Activated T-cell treated with anti-CD3 and anti-CD28 coated beads, Interleukin-2, amount 50 U/mL, for 4 hours (primary cell): Measurements from ENCODE around the gene CREB3L2. TPM values are rescaled to one million over a fixed set of nuclear protein-coding genes. Genes with fewer than 3 reads are reported as not detected.

Experiments used
- ATAC-seq, 2 donors: fragments of 200-7000 bp; cut with Tn5 transposase; one replicate each; pipeline ENCODE4 v1.10.0; 2021
- DNase-seq: peaks from one replicate; pipeline ENCODE4 v3.0.0-alpha.2; 2020
- H3K27me3 Mint-ChIP-seq: one replicate; pipeline ENCODE4 v1.8.0; 2021; ENCODE audit warnings: low read depth, mixed read lengths
- H3K36me3 Mint-ChIP-seq: one replicate; pipeline ENCODE4 v1.8.0; 2022; ENCODE audit warnings: mixed read lengths; ENCODE audit not compliant: insufficient read depth
- H3K4me1 Mint-ChIP-seq: one replicate; pipeline ENCODE4 v1.8.0; 2021; ENCODE audit warnings: low read depth, mixed read lengths
- H3K4me3 Mint-ChIP-seq: one replicate; pipeline ENCODE4 v1.8.0; 2021; ENCODE audit warnings: mild to moderate bottlenecking, moderate library complexity, mixed read lengths
- H3K9me3 Mint-ChIP-seq: one replicate; pipeline ENCODE4 v1.8.0; 2021; ENCODE audit warnings: mixed read lengths
- total RNA-seq, 3 donors: library from RNA; stranded (reverse); gene quantifications; one replicate each; pipeline ENCODE4 v1.2.1, GENCODE V29; 2021

Gene CREB3L2
- total RNA-seq, 3 donors from 2014 or later = 28.1 to 34.6 (median 29.8) TPM

GRCh38 chr7:137862358-137862757 lies 139.5 kb downstream of the CREB3L2 start:
- H3K36me3 Mint-ChIP-seq = peaks cover 30% of the 10 kb centered on the region
- ATAC-seq (no peak), DNase-seq (no peak)
- peaks cover 18% of the 10 kb centered on the region for H3K9me3 Mint-ChIP-seq
- H3K27me3 Mint-ChIP-seq = no peaks in the 10 kb centered on the region
- no peak overlapping the region for H3K4me3 Mint-ChIP-seq
- no peaks in the 10 kb centered on the region for H3K4me1 Mint-ChIP-seq

GRCh38 chr7:137860542-137860941 lies 141.3 kb downstream of the CREB3L2 start:
- peaks cover 4% of the 10 kb centered on the region for H3K9me3 Mint-ChIP-seq

GRCh38 chr7:137853053-137853452 lies 148.8 kb downstream of the CREB3L2 start:
- Mint-ChIP-seq H3K9me3 (no peaks in the 10 kb centered on the region), H3K4me1 (no peaks in the 10 kb centered on the region), H3K27me3 (peaks cover 9% of the 10 kb centered on the region), H3K36me3 (peaks cover 1% of the 10 kb centered on the region), H3K4me3 (no peak overlapping the region)
- ATAC-seq (no peak), DNase-seq (no peak)

More at GRCh38 chr7:137860542-137860941, 141.3 kb downstream of the CREB3L2 start:
- H3K4me3 Mint-ChIP-seq = no peak overlapping the region
- no peaks in the 10 kb centered on the region for H3K27me3 Mint-ChIP-seq
- no peak for DNase-seq
- no peak for ATAC-seq
- no peaks in the 10 kb centered on the region for H3K4me1 Mint-ChIP-seq
- peaks cover 17% of the 10 kb centered on the region for H3K36me3 Mint-ChIP-seq

DNA sequence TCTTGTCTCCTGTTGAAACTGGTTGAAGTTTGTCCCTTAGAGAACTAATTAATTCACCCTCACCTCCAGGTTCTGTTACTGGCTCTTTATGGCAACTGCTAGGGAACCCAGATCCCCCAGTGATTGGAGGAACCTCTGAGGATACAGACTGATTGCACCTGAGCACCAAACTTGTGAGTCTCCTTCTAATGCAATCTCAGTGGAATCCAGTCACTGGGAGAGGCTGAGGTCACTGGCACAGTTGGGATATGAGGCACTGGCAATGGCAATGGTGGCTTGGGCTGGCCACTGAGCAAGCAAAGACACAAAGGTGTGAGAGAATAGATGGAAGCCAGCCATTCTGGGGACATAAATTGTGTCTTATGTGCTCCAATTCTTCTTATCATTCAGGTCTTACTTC lies 149.8 kb downstream of the CREB3L2 start:
- no peak overlapping the region for H3K4me3 Mint-ChIP-seq
- H3K4me1 Mint-ChIP-seq = peaks cover 4% of the 10 kb centered on the region
- ATAC-seq = no peak
- no peak for DNase-seq
- peaks cover 17% of the 10 kb centered on the region for H3K27me3 Mint-ChIP-seq
- H3K9me3 Mint-ChIP-seq = no peaks in the 10 kb centered on the region
- H3K36me3 Mint-ChIP-seq = peaks cover 1% of the 10 kb centered on the region

DNA sequence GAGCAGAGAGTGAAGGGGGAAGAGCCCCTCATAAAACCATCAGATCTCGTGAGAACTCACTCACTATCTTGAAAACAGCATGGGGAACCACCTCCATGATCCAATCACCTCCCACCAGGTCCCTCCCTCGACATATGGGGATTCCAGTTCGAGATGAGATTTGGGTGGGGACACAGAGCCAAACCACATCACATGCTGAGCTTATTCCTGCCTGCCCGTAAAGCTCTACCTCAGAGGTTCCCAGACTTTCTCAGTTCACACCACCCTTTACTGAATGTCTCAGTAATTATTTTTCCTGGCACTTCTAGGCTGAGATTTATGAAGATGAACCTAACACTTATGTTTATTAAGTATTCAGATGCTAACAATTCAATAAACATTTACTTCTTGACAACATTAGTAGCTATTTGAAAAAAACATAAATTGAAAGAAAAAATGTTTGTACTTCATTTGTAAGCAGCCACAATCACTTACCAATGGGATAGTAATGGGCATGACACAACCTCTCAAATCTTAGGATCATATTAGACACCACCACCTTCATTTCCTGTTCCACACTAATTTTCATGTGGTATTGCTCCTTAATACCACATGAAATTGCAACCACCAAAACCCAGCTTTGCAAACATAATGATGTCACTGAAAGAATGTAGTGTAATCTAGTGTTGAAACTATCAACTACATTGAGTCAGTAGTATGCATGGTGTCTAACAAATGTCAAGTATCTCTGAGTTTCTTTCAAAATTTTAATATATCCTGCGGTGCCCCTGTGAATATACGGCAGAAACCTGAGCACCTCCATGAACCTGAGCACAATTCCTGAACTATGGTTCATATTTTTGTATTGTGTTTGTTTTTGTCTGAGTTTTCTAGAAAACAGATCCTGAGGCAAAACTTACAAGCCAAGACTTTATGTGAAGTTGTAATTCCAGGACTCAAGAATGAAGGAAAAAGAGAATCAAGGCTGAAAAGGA lies 150.6 kb downstream of the CREB3L2 start:
- H3K27me3 Mint-ChIP-seq = peaks cover 17% of the 10 kb centered on the region
- no peak overlapping the region for H3K4me3 Mint-ChIP-seq
- H3K36me3 Mint-ChIP-seq = peaks cover under 1% of the 10 kb centered on the region
- DNase-seq (no peak), ATAC-seq (peak in 1 of 2 donors; percentile 30)
- H3K4me1 Mint-ChIP-seq = peaks cover 4% of the 10 kb centered on the region
- no peaks in the 10 kb centered on the region for H3K9me3 Mint-ChIP-seq

GRCh38 chr7:137850571-137850970 lies 151.3 kb downstream of the CREB3L2 start:
- no peak for ATAC-seq
- no peaks in the 10 kb centered on the region for H3K36me3 Mint-ChIP-seq

GRCh38 chr7:137848095-137848494 lies 153.8 kb downstream of the CREB3L2 start:
- Mint-ChIP-seq H3K4me3 (no peak overlapping the region), H3K27me3 (peaks cover 45% of the 10 kb centered on the region)

More at GRCh38 chr7:137850571-137850970, 151.3 kb downstream of the CREB3L2 start:
- H3K4me1 Mint-ChIP-seq = peaks cover 6% of the 10 kb centered on the region
- no peaks in the 10 kb centered on the region for H3K9me3 Mint-ChIP-seq
- peaks cover 22% of the 10 kb centered on the region for H3K27me3 Mint-ChIP-seq
- no peak for DNase-seq
- H3K4me3 Mint-ChIP-seq = no peak overlapping the region

GRCh38 chr7:137847568-137848050 lies 154.3 kb downstream of the CREB3L2 start:
- peaks cover 6% of the 10 kb centered on the region for H3K4me1 Mint-ChIP-seq
- H3K4me3 Mint-ChIP-seq = peak overlapping the region; percentile 8
- H3K27me3 Mint-ChIP-seq = peaks cover 49% of the 10 kb centered on the region
- DNase-seq = no peak
- H3K36me3 Mint-ChIP-seq = no peaks in the 10 kb centered on the region
- no peaks in the 10 kb centered on the region for H3K9me3 Mint-ChIP-seq
- ATAC-seq = no peak

More at GRCh38 chr7:137848095-137848494, 153.8 kb downstream of the CREB3L2 start:
- peaks cover 6% of the 10 kb centered on the region for H3K4me1 Mint-ChIP-seq
- no peak for DNase-seq
- ATAC-seq = no peak
- H3K9me3 Mint-ChIP-seq = no peaks in the 10 kb centered on the region
- no peaks in the 10 kb centered on the region for H3K36me3 Mint-ChIP-seq

- H3K36me3 Mint-ChIP-seq = no peaks in the 10 kb centered on the region
- H3K27me3 Mint-ChIP-seq = peaks cover 53% of the 10 kb centered on the region
- peak within 1 kb of the TSS; percentile 45 for H3K4me3 Mint-ChIP-seq
- ATAC-seq = peak; percentile 35 to 55
- no peak for DNase-seq
- H3K9me3 Mint-ChIP-seq = no peaks in the 10 kb centered on the region
- peaks cover 6% of the 10 kb centered on the region for H3K4me1 Mint-ChIP-seq
Measured at GRCh38 chr7:137846827-137847567, 154.9 kb downstream of the CREB3L2 start, which contains the start of gene DGKI. TSS of gene DGKI (minus strand) at chr7:137846974.

DNA sequence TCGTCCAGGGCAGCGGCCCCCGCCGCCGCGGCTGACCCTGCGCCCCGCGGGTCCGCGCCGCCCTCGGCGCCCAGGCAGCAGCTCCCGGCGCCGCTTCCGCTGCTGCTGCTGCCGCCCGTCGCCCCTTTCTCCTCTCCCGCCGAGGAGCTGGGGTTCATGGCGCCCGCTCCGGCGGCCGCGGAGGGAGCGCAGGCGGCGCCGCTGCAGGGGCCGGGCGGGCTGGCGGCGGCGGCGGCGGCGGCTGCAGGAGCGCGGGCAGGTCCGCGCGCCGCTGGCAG lies 155.4 kb downstream of the CREB3L2 start:
- Mint-ChIP-seq H3K27me3 (peaks cover 57% of the 10 kb centered on the region), H3K4me3 (no peak overlapping the region), H3K36me3 (no peaks in the 10 kb centered on the region), H3K4me1 (peaks cover 6% of the 10 kb centered on the region), H3K9me3 (no peaks in the 10 kb centered on the region)
- DNase-seq (no peak), ATAC-seq (peak in 1 of 2 donors; percentile 69)

- H3K36me3 Mint-ChIP-seq = no peaks in the 10 kb centered on the region
- H3K4me1 Mint-ChIP-seq = peaks cover 6% of the 10 kb centered on the region
- H3K4me3 Mint-ChIP-seq = no peak overlapping the region
- DNase-seq (no peak), ATAC-seq (no peak)
- H3K9me3 Mint-ChIP-seq = no peaks in the 10 kb centered on the region
- peaks cover 67% of the 10 kb centered on the region for H3K27me3 Mint-ChIP-seq
Measured at GRCh38 chr7:137844677-137845425, 157.0 kb downstream of the CREB3L2 start.

DNA sequence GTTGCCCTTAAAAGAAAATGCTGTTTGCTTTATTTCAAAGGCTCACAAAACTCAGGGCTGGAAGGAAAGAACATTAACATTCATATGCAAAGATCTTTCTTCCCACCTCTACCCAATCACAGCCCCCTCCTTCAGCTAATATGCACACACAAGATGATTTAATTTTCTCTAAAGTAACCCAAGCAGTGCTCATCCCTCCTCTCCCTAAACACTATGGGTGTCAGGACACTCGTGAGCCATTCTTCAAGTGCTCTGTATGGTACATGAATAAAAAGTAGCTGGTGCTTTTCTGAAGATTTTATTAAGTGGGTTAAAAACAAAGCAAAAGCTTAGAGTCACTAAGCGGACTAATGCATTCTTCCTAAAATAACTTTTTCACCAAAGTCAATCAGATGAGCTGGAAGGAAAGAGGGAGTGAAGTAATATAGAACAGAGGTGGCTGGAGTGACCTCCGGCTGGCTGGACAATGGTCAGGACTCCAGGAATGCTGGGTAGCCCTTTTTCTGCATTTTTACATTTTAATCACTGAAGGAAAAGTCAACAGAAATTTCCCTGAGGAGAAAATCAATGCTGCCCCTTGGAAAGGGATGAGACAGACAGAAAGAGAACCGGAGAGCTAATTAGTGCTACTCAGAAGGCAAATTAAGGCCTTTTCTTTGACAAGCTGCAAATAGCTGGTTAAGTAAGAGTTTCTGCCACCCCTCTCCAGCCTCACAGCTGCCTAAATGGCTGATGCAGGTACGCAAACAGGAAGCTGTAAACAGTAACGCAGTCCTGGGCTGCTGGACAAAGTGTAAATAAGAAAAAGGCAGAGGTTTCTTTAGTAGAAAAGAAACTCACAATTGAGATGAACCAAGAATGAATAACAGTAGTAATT lies 161.7 kb downstream of the CREB3L2 start:
- no peaks in the 10 kb centered on the region for H3K36me3 Mint-ChIP-seq
- no peak overlapping the region for H3K4me3 Mint-ChIP-seq

DNA sequence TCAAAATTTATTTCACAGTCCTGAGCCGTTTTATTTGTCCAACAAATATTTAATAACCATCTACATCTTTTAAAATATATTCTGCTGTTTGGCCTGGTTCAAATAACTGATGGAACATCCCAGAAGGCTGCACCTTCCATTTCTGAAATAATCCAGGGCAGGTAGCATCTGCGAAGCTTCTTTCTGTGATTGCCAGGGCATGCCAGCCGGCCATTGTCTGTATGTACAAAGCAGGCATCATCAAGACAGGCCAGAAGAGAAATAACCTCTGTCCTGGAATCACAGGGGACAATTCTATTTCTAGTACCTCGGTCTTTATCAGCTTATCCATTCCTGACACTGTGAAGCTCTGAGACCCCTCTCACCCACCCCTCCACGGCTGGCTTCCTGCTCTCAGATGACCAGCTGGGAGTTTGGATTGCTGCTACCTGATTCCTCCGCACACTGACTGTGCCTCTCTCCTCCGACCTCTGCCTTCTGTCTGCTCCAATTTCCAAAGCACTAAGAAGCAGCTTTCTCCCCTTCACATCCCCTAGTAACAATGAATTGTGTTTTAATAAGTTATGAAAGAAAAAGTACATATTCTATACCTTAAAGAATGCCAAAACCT lies 163.1 kb downstream of the CREB3L2 start:
- Mint-ChIP-seq H3K9me3 (no peaks in the 10 kb centered on the region), H3K4me3 (no peak overlapping the region), H3K27me3 (peaks cover 42% of the 10 kb centered on the region), H3K4me1 (no peaks in the 10 kb centered on the region), H3K36me3 (no peaks in the 10 kb centered on the region)
- DNase-seq (no peak), ATAC-seq (no peak)

More for the DNA sequence above, 161.7 kb downstream of the CREB3L2 start:
- H3K27me3 Mint-ChIP-seq = peaks cover 55% of the 10 kb centered on the region
- no peak for ATAC-seq
- H3K9me3 Mint-ChIP-seq = no peaks in the 10 kb centered on the region
- no peaks in the 10 kb centered on the region for H3K4me1 Mint-ChIP-seq
- no peak for DNase-seq
